HG03469 (cell line): Measurements from ENCODE around the gene C16orf95.
"Not testable (repeated sequence)": the region's sequence is repeated elsewhere in the genome, so short reads cannot be mapped to it uniquely, and the experiment has no call there.

Experiments
- ATAC-seq: cut with Tn5 transposase; IDR thresholded peaks from one replicate; pipeline ENCODE4 v1.9.1; 2021; ENCODE audit warnings: mild to moderate bottlenecking, moderate library complexity, moderate number of reproducible peaks; ENCODE audit not compliant: unreplicated experiment

C16orf95 gene, protein sequence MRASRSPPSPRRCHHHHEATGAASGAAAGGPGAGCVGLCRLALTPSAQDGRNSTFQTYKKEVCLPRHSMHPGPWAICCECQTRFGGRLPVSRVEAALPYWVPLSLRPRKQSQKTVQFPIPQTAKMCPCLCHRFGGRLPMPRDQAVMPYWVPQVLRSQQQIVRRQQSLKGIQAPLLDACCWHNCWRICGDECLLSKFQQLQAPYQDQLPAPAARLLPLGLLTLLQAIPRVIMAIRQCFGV

DNA sequence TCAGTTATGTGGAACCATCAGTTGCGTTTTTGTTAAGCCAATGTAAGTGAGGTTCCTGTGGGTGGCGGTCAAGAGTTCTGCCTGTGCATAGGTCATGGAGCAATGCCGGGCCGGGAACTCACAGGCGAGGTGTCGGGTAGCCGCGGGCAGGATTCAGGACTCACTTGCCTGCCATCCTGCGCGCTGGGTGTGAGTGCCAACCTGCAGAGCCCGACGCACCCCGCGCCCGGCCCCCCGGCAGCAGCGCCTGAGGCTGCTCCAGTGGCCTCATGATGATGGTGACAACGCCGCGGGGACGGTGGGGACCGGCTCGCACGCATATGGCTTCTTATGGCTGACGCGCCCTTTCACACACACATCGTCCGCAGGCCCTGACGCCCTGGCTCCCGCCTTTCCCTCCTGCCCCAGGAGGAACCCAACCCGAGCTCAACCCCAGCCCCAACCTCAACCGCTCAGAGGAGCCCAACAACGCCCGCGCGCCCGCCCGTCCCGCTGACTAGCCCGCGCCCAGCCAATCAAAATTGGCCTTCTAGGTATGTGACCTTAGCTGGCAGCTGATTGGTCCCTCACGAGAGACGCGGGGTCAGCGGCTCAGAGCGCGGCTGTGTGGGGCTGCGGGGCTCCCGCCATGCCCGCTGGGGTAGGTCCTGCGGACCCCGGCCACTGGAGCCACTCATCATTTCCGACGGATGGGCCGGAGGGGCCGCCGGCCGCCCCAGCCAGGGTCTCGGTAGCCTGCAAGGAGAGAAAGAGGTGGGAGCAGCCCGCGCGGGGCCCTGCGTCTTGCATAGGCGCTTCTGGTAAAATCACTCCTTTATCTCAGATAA is at the start of gene C16orf95:
TSS of gene C16orf95 (minus strand) at position 470 of the 827 bp plus-strand sequence. CDS start at position 320, 150 bp downstream.
- peak; percentile 83 for ATAC-seq

DNA sequence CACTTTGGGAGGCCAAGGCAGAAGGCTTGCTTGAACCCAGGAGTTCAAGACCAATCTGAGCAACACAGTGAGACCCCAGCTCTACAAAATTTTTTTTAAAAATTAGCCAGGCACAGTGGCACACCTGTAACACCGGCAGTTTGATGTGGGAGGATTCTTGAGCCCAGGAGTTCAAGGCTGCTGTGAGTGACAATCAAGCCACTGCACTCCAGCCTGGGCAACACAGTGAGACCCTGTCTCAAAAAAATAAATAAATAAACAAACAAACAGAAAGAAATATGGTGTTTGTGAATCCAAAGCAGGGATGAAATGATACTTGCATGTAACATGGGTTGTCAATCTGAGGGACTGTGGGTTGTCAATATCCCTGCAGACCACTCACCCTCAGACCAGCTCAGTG is 49.7 kb upstream of the C16orf95 start:
- ATAC-seq = no peak

DNA sequence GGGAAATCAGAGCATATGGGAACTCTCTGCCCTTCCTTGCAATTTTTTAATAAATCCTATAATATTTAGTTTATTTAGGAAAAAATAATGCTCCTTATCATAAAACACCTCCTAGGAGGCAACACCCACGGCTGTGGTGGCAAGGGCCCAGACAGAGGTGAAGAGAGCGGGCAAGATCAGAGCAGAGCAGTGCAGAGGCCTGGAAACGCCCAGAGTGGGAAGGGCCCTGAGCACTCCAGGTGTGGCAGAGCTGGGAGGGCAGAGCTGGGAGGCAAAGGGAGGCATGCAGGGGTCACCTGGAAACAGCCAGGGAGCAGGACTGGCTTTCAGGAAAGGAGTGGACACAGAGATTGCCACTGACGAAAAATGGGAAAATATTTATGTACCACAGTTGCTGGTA is 49.1 kb upstream of the C16orf95 start:
- no peak for ATAC-seq

DNA sequence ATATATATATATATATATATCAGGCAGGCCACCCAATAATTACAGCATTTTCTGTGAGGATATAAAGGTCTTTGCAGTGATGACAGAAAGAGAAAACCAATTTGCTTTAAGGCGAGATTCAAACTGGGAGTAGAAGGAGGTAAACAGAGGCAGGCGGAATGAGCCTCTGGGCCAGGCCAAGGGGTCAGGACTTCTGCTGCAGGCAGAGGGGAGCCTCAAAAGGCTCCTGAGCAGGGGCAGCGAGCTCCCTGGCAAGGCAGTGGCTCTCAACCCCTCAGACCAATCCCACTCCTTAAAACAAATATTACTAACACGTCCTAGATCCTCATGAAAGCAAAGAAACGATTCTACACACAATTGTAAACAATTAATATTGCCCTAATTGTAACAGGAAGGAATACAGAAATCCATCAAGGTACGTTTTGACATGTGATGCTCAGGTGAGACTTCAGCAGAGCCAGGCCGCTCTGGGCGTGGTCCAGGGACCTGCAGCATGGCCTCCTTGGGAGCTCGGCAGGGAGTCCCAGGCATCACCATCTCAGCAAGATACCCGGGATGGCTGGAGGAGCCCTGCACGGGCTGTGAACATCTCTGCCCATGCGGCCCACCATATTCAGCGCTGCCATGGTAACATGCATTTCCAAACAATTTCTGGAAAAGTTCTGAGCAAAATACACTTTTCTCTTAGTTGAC is 48.0 kb upstream of the C16orf95 start:
- no peak for ATAC-seq

DNA sequence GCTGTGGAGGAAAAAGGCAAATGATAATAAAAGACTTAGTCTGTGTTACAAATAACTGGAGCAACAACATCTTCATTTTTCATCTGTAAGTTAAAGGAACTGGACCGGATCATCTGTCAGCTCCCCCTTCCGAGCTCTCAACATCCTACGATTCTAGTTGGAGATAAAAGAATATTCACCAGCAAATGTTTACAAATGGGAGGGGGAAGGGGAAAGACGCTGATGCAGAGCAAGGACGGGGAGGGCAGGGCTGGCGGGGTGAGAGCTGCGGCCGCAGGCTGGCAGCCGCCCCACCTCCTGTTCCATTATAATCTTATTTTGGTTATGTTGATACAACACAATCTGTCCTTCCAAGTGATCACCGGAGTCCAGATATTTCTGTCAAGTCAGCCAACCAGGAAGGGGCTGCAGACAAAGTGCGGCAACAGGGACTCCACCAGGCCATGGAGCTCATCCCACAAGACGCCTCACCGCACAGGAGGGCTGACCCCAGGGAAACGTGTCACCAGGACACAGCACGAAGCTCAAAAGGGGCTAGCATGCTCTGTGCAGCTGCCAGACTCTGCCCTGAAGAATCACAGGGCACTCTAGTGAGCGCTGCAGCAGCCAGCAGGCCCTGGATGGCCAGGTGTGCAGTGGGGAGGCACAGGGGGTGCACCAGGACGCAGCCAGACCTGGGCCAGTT is 46.7 kb upstream of the C16orf95 start:
- no peak for ATAC-seq

DNA sequence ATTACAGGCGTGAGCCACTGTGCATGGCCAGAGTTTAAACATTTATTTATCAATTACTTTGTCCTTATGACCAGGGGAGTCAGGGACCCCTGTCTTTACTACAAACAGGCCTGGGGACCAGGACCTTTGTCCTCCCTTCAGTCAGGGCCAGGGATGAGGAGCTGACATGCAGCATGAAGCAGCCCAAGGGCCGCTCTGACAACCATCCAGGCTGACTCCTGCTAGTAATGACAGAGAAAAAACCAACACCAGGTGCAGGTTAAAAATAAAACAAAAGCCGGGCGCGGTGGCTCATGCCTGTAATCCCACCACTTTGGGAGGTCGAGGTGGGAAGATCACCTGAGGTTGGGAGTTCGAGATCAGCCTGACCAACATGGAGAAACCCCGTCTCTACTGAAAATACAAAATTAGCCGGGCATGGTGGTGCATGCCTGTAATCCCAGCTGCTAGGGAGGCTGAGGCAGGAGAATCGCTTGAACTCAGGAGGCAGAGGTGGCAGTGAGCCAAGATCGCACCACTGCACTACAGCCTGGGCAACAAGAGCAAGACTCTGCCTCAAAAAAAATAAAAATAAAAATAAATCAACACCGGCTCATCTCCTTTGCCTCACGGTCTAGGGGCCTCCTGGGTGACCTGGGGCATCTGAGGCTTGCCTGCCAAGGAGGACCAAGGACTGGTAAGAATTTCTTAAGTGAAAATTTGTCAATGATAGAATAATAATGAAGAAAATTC is 45.8 kb upstream of the C16orf95 start:
- ATAC-seq = not testable (repeated sequence)

DNA sequence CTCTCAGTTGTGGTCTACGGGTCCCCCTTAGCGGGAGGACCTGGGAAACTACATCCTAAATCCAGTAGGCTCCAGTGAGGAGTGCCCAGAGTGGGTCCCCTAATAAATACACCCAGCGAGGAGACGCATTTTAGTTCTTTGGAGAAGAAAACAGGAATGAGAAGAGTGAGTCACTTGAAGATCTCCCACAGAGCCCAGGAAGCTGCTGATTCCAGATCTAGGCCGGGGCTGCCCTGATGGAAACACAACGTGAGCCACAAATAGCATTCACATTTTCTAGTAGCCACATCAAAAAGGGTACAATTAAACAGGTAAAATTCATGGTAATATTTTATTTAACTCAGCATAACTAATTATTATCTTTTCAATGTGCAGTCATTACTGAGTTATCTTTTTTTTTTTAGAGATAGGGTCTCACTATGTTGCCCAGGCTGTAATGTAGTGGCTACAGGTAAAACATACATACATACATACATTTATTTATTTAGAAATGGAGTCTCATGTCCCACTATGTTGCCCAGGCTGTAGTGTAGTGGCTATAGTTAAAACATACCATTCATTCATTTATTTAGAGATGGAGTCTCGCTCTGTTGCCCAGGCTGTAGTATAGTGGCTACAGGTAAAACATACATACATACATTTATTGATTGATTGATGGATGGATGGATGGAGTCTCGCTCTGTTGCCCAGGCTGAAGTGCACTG is 44.9 kb upstream of the C16orf95 start:
- no peak for ATAC-seq

DNA sequence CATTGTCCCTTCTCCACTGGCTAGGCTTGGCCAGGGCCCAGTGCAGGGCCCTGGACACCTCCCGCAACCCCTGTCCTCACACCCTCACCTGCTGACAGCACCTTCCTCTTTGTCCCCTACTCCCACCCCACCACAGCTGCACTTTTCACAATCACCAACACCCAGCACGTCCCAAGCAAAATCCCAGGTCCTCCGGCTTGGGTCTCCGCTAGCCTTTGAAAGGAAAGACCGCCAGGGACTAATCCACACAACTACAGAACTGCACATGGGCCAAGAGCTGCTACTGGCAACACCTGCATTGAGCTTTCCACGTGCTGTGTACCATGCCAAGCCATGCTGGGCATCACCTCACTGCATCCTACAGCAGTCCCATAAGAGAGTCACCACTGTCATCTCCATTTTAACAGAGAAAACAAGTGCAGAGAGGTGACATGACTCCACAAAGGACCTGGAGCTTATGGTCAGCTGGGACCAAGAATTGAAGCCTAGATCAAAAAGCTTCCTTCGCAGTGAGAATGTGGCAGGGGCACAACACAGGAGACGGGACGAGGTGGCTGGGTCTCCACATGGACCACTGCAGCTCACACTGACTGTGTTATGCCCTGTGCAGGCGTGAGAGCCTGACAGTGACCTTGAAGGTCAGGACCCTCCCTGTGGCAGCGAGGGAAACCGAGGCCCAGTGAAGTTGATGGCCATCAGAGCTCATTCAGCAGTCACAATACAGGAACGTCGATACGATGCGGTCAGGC is 43.8 kb upstream of the C16orf95 start:
- no peak for ATAC-seq

DNA sequence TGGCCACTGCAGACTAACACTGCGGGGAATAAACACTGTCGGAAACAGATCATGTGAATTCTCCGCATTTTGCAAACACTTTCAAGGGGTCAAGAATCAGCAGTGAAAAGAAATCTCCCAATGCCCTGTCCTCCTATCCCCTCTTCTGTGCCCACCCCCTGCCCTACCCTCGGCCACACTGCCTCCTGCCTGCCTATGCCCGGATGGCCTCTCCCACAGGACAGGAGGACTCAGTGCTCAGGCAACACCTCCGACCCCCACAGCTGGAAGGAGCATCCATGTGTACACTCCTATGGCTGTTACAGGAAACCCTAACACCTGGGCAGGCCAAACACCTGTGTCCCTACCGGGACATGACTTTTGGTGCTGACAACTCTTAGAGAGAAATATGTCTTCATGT is 41.9 kb upstream of the C16orf95 start:
- no peak for ATAC-seq

DNA sequence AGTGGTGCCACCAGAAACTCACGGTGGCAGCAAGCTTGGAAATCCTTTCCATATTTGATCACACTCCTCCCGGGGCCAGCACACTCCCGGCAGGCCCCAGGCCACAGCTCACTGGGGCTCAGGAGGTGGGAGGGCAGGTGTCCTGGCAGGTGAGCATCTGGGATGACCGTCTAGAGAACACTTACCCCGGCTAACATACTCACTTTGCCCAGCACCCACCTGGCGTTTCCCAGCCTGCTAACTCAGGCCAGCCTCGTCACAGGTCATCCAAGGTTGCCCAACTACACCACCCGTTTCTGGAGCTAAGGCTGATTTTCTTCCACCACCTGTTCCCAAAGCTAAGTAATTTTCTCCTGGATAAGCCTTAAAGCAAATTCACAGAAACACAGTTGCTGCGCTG is 41.5 kb upstream of the C16orf95 start:
- no peak for ATAC-seq

DNA sequence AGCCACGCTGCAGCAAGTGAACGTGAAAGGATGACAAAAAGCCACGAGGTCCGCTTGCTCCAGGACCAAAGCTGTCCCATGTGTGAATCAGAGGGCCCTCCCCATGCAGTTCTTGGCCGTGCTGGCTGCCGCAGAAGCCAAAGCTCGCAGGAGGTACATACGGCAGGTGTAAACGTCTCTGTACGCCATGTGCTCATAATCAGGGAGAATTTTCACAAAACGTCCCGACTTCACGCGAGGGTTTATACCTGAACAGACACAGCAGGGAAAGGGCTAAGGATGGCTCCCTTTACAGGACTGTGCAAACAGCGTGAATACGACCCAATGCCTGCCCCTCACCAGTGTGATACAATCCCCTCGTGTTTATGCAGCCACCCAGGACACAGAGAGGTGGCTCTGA is 41.1 kb upstream of the C16orf95 start:
- no peak for ATAC-seq

DNA sequence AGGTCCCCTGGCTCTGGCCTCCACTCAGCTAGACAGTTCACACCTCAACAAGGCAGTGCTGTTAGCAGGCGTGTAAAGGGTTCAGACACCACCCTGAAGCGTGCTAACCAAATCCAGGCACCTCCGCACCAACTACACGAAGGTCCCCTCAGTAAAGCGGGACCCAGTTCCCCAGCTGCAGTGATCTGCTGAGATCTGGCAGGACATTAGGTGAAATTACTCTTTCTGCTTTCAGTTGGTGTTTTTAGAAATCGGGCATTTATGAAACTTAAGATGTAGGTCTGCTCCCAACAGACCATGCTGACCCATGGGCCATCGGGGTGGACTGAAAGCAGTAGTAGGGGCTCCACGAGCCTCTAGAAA is 39.3 kb upstream of the C16orf95 start:
- ATAC-seq = no peak

DNA sequence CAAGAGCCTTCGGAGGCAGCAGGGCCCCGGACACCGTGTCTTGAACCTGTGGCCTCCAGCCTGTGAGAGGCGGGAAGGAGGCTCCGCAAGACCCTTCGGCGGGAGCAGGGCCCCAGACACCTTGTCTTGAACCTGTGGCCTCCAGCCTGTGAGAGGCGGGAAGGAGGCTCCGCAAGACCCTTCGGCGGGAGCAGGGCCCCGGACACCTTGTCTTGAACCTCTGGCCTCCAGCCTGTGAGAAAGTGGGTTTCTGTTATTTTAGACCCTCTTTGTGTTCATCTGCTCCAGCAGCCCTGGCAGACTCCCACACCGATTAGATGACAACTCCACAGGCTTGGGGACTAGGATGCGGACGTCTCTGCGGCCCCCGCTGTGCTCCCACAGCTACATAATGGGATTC is 36.4 kb upstream of the C16orf95 start:
- ATAC-seq = no peak

DNA sequence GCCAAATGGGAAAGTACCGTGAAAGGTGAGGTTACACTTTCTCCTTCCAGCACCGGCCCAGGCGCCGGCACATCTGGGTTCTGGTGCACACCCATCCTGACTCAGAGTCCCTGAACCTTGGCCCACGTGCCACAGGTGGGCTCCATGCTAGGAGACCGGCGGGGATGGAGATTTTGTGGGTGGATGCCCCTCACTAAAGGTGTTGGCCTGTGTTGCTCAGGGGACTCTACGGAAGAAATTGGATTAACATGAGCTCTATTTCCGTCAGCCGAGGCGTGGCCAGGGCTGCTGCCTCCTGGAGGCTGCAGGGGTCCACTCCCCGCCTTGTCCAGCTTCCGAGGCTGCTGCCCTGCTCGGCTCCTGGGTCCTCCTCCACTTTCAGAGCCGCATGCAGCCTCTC is 35.6 kb upstream of the C16orf95 start:
- no peak for ATAC-seq

DNA sequence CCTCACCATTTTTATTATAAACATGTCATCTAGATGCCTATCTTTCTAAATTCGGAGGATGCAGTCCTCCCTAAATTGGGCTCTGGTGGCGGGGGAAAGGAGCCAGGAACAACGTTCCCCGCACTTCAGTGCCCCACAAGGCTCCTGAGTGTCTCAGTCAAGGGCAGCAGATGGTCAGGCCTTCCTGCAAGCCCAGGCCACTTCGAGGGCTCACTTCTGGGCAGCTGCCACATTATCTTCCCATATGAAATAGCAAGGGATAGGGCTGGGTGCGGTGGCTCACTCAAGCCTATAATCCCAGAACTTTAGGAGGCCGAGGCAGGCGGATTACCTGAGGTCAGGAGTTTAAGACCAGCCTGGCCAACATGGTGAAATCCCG is 34.1 kb upstream of the C16orf95 start:
- no peak for ATAC-seq

DNA sequence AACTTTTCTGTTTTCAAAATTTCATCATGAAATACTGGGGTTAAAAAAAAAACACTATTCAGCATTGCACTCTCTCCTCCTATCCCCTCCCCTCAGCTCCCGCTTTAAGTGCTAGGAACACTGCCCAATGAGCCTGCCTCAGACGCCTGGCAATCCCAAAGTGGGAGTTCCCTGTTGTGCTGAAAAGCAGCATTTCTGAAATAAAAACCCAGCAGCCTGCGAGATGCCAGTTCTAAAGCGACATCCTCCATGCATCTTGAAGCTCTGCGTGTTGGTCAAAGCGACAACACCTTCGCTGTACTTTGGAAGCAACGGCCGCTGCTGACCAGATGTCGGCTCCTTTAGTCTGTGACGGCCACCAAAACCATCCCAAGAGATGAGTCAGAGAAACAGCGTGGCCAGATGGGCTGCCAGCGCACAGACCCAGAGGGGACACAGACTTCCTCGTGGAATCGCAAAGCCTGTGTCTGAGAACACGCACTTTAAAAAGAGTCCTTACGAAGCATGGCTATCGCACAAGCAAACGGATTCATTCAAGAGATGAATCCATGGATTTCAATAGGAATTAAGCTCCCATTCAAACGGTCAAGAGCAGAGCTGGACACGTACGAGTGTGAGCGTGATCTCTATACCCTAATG is 33.6 kb upstream of the C16orf95 start:
- ATAC-seq = no peak

DNA sequence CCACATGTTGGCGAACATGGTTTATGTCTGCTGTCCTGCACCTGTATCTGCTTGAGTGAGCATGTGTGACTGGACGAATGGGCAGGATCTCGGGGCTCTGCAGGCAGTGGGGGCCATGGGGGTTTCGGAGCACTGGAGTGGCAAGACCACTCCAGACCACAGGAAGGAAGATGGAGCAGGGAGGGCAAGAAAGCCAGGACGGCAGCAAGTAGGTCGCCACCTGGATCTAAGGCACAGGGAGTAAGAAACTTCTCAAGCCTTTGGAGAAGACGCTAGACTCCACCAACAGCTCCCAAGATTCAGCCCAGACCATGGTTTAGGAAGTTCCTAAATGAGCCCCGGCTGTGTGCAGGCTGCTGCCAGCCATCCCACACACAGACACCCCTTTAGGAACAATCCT is 32.8 kb upstream of the C16orf95 start:
- no peak for ATAC-seq

DNA sequence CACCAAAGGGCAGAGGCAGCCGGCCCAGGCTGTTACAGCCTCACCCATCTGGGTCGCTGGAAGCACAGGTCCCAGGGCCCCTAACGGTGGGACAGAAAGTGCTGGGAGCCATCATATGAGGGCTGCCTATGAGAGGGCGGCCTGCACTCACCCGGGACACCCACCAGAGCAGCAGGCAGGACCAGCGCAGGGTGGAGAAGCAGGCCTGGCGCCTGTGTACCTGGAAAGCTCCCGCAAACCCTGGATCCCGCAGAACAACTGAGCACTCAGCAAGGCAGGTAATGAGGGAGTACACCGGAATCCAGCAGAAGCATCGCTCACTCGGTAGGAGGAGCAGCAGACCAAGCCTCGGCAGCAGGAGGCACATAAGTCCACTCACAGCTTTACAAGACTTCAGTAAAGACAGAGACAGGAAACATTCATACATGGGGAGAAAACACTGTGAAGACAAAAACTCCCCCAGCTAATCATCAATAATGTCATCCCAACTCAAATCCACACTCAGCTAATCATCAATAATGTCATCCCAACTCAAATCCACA is 31.5 kb upstream of the C16orf95 start:
- no peak for ATAC-seq
